DND-41 (cell line): ENCODE data around the gene MLX.
"Not testable (repeated sequence)": the region's sequence is repeated elsewhere in the genome, so short reads cannot be mapped to it uniquely, and the experiment has no call there.

Experiments
- ATAC-seq: fragments of 200-7000 bp; cut with Tn5 transposase; 3 replicates; pipeline ENCODE4 v1.9.1; 2021; ENCODE audit warnings: low read depth; ENCODE audit not compliant: insufficient read depth
- DNase-seq: peaks from one replicate; pipeline ENCODE4 v3.0.0-alpha.2; 2020
- H2AFZ ChIP-seq: 2 replicates; pipeline ENCODE4 v1.6.0; 2012; ENCODE audit warnings: low read depth, low read length
- H3K27ac ChIP-seq: 2 replicates; pipeline ENCODE4 v1.5.1; 2012; ENCODE audit warnings: low read length, inconsistent platforms
- H3K27me3 ChIP-seq: fragments of 200-600 bp; sonication (generic); 2 replicates; pipeline ENCODE4 v1.6.0; 2012; ENCODE audit warnings: low read length, mild to moderate bottlenecking, inconsistent platforms; ENCODE audit not compliant: insufficient read depth, poor library complexity
- H3K36me3 ChIP-seq: 2 replicates; pipeline ENCODE4 v1.5.1; 2012; ENCODE audit warnings: low read length, inconsistent platforms; ENCODE audit not compliant: insufficient read depth
- H3K4me1 ChIP-seq: 2 replicates; pipeline ENCODE4 v1.5.1; 2012; ENCODE audit warnings: mild to moderate bottlenecking, low read length; ENCODE audit not compliant: insufficient read depth
- H3K4me2 ChIP-seq: 2 replicates; pipeline ENCODE4 v1.6.0; 2012; ENCODE audit warnings: mild to moderate bottlenecking, moderate library complexity, low read length, inconsistent platforms; ENCODE audit not compliant: insufficient read depth
- H3K4me3 ChIP-seq, 2 experiments: fragments of 200-600 bp in 1 of 2; shearing (Covaris generic) in 1 of 2; 2 replicates each; pipeline ENCODE4 v1.5.1; 2012 to 2016; ENCODE audit warnings: inconsistent platforms in 2 of 2, low read length in 2 of 2, mild to moderate bottlenecking in 2 of 2, low read depth in 1 of 2, moderate library complexity in 1 of 2
- H3K79me2 ChIP-seq: 2 replicates; pipeline ENCODE4 v1.6.0; 2012; ENCODE audit warnings: low read length, inconsistent platforms; ENCODE audit not compliant: insufficient read depth
- H3K9ac ChIP-seq: 2 replicates; pipeline ENCODE4 v1.6.0; 2012; ENCODE audit warnings: low read depth, mild to moderate bottlenecking, inconsistent platforms, low read length, moderate library complexity
- H3K9me3 ChIP-seq: 2 replicates; pipeline ENCODE4 v1.5.1; 2012; ENCODE audit warnings: low read length, moderate library complexity, mild to moderate bottlenecking, inconsistent platforms; ENCODE audit not compliant: insufficient read depth, severe bottlenecking
- H4K20me1 ChIP-seq: 2 replicates; pipeline ENCODE4 v1.6.0; 2012; ENCODE audit warnings: low read length; ENCODE audit not compliant: insufficient read depth
- EZH2 ChIP-seq: IDR thresholded peaks from 3 replicates; pipeline ENCODE4 v1.6.1; 2012; ENCODE audit warnings: borderline replicate concordance, low read depth, mild to moderate bottlenecking, moderate library complexity, low read length, inconsistent platforms; ENCODE audit not compliant: severe bottlenecking
- TF ChIP-seq, protein P1 (sequence below): IDR thresholded peaks from 2 replicates; pipeline ENCODE4 v1.5.1; 2012; ENCODE audit warnings: borderline replicate concordance, low read length, moderate library complexity, mild to moderate bottlenecking; ENCODE audit not compliant: poor library complexity, severe bottlenecking; ENCODE audit errors: extremely low read depth

Gene MLX

DNA sequence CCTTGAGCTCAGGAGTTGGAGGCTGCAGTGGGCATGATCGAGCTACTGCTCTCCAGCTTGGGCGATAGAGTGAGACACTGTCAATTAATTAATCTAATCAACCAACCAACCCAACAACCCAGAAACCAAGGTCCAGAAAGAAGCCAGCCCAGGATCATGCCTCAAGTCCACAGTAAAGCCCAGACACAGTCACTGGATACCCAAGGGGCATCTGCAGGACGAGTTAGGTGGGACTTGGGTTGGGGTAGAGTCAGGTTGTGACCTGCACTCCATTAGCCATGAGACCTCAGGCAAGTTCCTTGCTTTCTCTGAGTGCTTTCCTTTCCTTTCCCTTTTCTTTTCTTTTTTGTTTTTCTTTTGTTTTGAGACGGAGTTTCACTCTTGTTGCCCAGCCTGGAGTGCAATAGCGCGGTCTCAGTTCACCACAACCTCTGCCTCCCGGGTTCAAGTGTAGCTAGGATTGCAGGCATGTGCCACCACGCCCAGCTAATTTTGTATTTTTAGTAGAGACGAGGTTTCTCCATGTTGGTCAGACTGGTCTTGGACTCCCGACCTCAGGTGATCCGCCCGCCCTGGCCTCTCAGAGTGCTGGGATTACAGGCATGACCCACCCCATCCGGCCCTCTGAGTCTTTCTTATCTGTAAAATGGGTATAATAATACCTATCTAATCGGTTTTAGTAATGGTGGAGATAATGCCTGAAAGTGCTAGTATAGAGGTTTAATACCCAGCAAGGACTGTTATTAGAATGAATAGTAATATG, 17.7 kb upstream of the MLX start:
- H3K4me3 ChIP-seq: no peak overlapping the region
- peaks cover 17% of the 10 kb centered on the region for H3K79me2 ChIP-seq
- H3K4me2 ChIP-seq: no peak overlapping the region
- TF ChIP-seq, protein P1, sequence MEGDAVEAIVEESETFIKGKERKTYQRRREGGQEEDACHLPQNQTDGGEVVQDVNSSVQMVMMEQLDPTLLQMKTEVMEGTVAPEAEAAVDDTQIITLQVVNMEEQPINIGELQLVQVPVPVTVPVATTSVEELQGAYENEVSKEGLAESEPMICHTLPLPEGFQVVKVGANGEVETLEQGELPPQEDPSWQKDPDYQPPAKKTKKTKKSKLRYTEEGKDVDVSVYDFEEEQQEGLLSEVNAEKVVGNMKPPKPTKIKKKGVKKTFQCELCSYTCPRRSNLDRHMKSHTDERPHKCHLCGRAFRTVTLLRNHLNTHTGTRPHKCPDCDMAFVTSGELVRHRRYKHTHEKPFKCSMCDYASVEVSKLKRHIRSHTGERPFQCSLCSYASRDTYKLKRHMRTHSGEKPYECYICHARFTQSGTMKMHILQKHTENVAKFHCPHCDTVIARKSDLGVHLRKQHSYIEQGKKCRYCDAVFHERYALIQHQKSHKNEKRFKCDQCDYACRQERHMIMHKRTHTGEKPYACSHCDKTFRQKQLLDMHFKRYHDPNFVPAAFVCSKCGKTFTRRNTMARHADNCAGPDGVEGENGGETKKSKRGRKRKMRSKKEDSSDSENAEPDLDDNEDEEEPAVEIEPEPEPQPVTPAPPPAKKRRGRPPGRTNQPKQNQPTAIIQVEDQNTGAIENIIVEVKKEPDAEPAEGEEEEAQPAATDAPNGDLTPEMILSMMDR: no peak
- TF ChIP-seq EZH2: no peak
- no peak overlapping the region for H2AFZ ChIP-seq
- H3K4me1 ChIP-seq: peaks cover 15% of the 10 kb centered on the region
- no peak for DNase-seq
- H3K9ac ChIP-seq: no peak overlapping the region
- 0 out of 2 replicates have a peak, but pooled peaks cover 3% of the 10 kb centered on the region for H4K20me1 ChIP-seq
- H3K36me3 ChIP-seq: peaks cover 9% of the 10 kb centered on the region
- no peak for ATAC-seq
- H3K27me3 ChIP-seq: no peaks in the 10 kb centered on the region
- H3K27ac ChIP-seq: no peak overlapping the region
- no peaks in the 10 kb centered on the region for H3K9me3 ChIP-seq

DNA sequence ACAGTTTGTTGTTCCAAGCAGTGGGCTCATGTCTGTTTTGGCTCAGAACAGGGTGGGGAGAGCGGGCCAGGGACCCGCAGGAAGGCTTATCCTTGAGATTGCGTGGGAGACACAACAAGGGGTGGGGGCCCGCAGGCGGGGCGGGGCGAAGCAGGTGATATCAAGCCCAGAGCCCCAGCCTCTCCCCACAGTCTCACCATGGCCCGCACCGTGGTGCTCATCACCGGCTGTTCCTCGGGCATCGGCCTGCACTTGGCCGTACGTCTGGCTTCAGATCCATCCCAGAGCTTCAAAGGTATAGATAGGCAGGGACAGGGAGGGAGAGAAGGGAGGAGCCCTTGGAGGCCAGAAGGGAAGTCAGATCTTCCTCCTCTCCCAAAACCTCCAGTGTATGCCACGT, 14.2 kb upstream of the MLX start, which contains the start of gene HSD17B1:
HSD17B1 (plus strand) TSS at position 188 of the 400 bp plus-strand sequence; CDS start at position 199, 11 bp downstream.
- Histone ChIP-seq H3K79me2 (peaks cover 31% of the 10 kb centered on the region), H3K27ac (peak within 1 kb of the TSS; percentile 85; the same call in 1 of the 2 replicates), H3K4me1 (peaks cover 25% of the 10 kb centered on the region), H3K4me3 (peak within 1 kb of the TSS in 1 of 2 experiments; percentile 88; a peak in 3 of 4 replicates), H3K4me2 (peak within 1 kb of the TSS; percentile 83), H3K9ac (peak within 1 kb of the TSS; percentile 90)
- DNase-seq, H3K27me3 ChIP-seq, H3K36me3 ChIP-seq, H3K9me3 ChIP-seq, ATAC-seq, H2AFZ ChIP-seq, H4K20me1 ChIP-seq: not testable (repeated sequence)

DNA sequence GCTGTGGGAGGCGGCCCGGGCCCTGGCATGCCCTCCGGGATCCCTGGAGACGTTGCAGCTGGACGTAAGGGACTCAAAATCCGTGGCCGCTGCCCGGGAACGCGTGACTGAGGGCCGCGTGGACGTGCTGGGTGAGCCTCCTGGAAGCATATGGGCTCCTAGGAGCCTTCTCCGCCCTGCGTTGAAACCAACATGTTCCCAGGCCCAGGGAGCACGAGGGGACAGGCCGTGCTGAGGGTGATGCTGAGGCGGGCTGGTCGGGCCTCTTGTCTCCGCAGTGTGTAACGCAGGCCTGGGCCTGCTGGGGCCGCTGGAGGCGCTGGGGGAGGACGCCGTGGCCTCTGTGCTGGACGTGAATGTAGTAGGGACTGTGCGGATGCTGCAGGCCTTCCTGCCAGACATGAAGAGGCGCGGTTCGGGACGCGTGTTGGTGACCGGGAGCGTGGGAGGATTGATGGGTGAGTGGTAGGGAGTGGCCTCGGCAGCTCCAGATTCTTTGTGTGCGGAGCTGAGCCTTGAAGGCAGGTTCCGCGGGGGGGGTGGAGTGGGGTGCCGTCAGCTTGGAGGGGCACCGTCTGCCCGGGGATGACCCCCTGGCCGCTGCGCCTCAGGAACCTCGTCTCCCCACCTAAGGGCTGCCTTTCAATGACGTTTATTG, 13.6 kb upstream of the MLX start:
- Histone ChIP-seq H3K79me2 (peaks cover 31% of the 10 kb centered on the region), H3K4me1 (peaks cover 25% of the 10 kb centered on the region), H3K27ac (no peak overlapping the region)

More for the DNA sequence above, 13.6 kb upstream of the MLX start:
- H3K36me3 ChIP-seq: peaks cover 9% of the 10 kb centered on the region
- TF ChIP-seq EZH2: no peak
- TF ChIP-seq, protein P1: no peak
- no peaks in the 10 kb centered on the region for H3K27me3 ChIP-seq
- no peak for ATAC-seq
- 0 out of 2 replicates have a peak, but pooled peaks cover 3% of the 10 kb centered on the region for H4K20me1 ChIP-seq
- no peak for DNase-seq
- peak overlapping the region; percentile 90 for H3K9ac ChIP-seq
- no peak overlapping the region for H2AFZ ChIP-seq
- peak overlapping the region in 1 of 2 experiments; percentile 88; a peak in 2 of 4 replicates for H3K4me3 ChIP-seq
- H3K9me3 ChIP-seq: no peaks in the 10 kb centered on the region
- H3K4me2 ChIP-seq: peak overlapping the region; percentile 83
